Iris pigment epithelial cell (primary cell): ENCODE data around the gene SMTNL1.

Experiments
- DNase-seq: peaks from one replicate; pipeline ENCODE4 v3.0.0-alpha.2; 2011; ENCODE audit warnings: low read depth

SMTNL1 gene

DNA sequence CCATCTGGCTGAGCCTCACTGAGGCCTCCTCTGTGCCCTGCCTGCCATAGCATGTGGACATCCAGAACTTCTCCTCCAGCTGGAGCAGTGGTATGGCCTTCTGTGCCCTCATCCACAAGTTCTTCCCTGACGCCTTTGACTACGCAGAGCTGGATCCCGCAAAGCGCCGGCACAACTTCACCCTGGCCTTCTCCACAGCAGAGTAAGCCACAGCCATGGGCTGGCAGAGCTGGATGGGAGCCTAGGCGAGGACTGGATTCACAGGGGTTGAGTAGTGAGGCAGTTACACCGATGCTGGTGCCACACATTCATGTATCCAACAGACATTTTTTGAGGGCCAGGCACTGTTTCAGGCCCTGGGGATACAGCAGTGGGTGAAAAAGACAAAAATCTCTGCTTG is 9.1 kb downstream of the SMTNL1 start:
- no peak for DNase-seq

DNA sequence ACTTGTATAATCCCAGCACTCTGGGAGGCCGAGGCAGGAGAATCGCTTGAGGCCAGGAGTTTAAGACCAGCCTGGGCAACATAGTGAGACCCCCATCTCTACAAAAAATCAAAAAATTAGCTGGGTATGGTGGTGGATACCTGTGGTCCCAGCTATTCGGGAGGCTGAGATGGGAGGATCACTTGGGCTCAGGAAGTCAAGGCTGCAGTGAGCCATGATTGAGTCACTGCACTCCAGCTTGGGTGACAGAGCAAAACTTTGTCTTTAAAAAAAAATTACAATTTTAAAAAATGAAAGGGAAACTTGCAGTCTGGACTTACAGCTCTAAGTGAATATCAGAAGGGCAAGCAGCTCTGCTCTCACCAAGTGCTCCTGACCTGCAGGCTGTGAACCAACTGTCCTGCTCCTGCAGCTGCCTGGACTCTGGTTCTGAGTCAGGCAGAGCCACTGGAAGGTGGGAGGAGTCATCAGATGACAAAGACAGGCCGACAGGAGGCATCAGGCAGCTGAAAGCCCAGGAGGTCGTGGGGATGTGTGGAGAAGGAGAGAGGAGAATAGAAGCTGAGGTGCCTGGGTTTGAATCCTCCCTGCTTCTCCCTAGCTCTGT is 9.6 kb downstream of the SMTNL1 start:
- peak; percentile 70 for DNase-seq

DNA sequence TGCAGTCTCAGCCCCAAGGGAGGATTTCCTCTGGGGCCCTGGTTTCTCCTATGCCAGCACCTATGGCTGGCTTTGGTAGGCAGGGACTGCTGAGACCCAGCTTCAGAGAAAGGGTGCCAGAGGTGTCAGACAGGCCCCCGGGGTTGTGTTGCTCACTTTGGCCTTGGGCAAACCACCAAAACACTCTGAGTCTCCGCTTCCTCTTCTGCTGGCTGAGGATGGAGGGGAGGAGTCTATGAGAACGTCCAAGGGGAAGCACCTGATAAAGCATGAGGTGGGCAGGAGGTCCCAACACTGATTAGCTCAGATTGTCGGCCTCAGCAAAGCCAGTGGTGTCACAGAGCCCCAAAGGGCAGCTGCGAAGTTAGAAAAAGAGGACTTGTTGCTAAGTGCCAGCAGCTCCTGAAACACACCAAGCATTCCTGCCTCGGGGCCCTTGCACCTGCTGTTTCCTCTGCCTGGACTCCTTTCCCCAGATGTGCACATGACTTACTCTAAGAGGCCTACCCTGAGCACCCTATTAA is 10.5 kb downstream of the SMTNL1 start:
- no peak for DNase-seq

DNA sequence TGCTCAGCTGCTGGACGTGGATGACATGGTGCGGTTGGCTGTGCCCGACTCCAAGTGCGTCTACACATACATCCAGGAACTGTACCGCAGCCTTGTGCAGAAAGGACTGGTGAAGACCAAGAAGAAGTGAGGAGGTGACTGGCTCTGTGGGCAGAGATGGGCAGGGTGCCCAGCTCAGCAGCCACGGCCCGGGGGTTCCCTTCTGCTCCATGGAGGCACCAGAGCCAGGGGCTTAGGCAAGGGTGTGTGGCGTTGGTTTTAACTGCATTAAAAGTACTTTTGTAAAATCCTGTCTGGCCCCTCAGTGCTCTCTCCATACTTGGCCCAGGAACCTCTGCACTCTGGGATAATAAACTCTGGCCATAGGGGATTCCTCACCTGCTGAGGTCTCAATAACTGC is 12.6 kb downstream of the SMTNL1 start:
- no peak for DNase-seq

DNA sequence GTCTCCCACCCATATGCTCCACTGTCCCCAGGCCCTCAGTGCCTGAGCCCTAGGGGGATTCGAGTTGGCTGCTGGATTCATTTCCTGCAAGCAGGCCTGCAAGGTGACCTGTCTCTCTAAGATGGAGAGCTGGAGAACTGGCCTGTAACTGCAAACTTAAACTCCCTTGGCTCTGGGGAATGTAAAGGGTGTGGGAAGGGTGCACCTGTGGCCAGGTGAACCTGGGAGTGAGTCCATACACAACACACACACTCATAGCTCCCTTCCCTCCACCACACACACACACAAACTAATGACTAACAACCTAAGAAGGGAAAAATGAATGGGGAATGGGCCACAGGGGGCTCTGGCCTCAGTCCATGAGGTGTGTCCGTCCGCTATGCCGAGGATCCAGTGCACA is 14.5 kb downstream of the SMTNL1 start:
- no peak for DNase-seq

DNA sequence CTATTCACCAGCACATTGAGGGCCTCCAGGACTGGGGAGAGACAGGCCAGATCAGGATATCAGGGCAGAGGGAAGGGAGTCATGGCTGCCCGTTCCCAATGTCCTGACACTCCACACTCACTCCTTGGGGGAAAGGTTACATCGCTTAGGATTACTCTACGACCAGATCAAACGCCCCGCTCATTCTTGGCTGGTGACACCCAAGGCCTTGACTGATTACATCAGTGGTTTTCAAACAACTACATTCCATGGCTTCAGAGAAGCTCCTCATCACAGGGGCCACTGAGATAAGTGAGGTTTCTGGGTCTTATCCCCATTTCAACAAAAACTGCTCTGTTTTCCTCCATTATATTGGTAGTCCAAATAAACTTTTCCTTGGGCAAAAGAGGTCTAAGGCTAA is 15.1 kb downstream of the SMTNL1 start:
- DNase-seq, result no peak

DNA sequence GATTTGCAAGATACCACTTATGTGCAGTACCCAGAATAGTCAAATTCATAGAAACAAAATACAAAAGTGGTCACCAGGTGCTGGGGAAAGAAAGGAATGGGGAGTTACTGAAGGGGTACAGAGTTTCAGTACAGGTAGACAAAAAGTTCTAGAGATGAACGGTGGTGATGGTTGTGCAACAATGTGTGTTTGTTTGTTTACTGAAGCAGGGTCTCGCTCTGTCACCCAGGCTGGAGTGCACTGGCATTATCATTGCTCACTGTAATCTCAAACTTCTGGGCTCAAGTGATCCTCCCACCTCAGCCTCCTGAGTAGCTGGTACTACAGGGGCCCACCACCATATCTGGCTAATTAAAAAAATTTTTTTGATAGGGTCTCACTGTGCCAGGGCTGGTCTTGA is 18.0 kb downstream of the SMTNL1 start:
- DNase-seq, result no peak

DNA sequence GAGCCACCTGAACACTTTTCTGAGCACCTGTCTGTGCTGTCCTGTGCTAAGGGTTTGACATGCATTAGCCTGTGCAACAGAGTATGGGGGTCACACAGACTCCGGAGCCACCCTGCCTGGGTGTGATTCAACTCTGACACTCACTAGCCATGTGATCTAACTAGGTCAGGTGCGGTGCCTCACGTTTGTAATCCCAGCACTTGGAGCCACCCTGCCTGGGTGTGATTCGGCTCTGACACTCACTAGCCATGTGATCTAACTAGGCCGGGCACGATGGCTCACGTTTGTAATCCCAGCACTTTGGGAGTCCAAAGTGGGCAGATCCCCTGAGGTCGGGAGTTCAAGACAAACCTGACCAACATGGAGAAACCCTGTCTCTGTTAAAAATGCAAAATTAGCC is 18.6 kb downstream of the SMTNL1 start:
- no peak for DNase-seq

DNA sequence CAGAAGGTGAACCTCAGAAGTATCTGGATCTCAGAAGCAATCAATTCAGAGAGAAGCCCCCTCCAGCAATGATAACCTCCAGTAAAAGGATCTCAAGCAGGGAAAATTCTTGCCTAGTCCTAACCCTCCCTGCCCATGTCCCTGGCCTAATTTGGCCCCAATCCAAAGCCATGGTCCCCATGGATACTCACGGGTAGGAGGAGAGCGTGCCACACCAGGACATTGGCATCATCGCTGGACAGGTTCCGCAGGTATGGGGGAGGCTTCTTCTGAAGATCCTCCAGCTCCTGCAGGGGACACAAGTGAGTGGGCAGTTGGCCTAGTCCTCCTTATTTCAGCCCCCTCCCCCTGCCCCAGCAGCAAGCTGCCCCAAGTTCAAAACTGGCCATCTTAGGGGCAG is 22.8 kb downstream of the SMTNL1 start:
- no peak for DNase-seq

DNA sequence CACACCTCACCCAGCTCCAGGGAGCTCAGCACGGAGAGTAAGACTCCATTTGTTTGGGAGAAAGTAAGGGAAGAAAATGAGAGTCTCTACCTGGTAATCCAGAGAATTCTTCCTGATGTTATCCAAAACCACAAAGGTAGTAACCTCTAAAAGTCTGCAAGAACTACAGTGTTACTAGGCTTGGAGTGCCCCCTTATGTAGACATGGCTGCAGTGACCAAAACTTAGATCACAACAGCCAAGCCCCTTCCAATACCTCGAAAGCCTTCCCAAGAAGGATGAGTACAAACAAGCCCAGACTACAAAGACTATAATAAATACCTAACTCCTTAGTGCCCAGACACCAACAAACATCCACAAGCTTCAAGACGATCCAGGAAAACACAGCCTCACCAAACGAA is 25.2 kb downstream of the SMTNL1 start:
- no peak for DNase-seq

DNA sequence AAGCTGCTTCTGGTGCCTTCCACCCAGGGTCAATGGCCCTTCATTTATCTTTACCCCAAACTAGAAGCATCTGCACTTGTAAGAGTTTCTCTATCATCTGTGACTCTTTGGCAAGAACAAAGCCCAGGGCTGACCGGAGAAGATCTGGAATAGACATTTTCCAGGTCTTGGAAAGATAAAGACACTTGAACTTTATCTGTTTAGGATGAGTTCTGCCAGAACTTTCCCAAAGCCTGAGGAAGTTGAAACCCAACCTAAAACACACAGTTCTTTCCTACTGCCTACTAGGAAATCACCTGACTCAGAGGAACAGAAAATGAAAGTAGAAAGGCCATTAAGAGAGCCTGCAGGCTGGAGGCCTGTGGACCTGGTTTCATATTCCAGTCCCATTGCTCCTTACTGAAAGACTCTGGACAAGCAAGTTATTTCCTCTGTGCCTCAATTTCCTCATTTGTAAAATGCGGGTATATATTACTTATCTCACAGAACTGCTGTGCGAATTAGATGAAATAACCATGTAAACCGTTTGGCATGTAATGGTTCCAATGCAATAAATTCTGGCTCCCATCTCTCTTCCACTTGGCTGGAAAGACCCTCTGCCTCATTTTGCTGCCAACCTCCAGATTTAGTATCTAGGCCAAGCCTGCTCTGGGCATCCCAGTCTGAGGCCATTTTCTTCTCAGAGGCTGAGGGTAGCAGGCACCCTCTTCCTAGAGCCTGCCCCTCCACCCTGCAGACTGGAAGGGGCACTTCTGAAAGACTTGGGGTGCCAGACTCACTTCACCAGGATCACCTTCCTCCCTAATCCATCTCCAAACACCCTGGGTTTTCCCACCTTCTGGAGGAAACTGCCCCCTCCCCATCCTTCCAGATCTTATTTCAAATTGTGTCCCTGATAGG is 28.9 kb downstream of the SMTNL1 start:
- DNase-seq, result peak; percentile 80

DNA sequence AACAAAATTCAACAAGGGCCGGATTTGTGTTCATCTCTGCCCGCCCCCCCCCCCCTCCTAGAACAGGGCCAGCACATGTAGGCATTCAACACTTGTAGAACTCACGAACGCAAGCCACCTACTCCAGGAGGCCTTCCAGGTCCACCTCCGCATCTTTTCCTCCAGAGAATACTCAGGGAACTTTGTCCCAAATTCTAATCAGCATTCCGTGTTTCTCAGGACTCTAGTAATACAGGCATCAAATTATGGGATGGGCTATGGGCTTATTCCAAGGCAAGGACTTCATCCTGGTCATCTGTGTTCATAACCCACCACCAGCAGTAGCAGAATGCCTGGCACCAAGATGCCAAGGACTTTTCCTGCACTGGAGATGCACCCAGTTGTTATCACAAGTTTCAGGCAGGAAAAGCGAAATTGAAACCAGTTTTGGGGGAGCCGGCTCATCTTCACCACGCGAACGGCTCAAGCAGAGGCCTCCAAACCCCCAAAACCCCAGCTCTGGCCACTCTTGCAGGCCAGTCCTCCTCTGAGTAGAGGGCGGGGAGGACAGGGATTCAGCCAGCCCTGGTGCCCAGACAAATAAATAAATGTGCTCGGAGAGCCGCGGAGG is 29.6 kb downstream of the SMTNL1 start:
- DNase-seq, result peak; percentile 42

DNA sequence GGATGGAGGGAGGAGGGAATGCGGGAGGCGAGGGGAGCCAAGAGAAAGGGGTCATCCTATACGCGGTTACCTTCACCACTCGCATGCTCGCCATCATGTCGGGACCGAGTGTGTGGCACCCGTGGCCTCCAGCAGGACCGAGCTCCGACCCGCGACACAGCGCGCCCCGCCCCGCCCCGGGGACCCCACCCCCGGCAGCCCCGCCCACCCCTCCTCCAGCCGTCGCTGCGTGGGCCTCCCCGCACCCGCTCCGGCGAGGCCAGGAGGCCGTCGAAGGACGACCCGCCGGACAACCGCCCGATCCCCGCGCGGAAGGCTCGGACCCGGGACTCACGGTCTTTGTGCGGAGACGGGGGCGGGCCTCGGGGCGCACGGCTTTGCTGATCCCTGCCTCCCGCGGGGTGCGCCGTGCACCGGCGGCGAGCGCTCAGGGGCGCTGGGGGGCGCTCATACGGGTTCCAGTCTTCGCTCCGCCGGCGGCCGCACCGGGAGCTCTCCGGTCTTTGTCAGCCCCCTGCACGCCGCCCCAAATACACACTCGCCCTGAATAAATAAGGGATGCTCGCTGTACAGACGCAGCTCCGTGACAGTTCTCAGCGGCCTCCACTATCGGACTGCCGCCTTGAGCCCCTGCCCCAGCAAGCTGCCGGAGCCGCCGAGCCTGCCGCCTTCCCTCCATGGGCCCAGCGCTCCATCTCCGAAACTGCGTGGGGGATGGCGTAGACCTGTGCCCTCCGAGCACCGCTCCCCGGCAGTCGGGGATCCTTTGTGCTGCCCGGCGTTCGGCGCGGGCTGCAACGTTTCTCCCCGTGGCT is 30.3 kb downstream of the SMTNL1 start, which contains the start of gene UBE2L6:
TSS of gene UBE2L6 (minus strand) at position 158 of the 815 bp plus-strand sequence. CDS start at position 97, 61 bp downstream.
- peak; percentile 43 for DNase-seq

DNA sequence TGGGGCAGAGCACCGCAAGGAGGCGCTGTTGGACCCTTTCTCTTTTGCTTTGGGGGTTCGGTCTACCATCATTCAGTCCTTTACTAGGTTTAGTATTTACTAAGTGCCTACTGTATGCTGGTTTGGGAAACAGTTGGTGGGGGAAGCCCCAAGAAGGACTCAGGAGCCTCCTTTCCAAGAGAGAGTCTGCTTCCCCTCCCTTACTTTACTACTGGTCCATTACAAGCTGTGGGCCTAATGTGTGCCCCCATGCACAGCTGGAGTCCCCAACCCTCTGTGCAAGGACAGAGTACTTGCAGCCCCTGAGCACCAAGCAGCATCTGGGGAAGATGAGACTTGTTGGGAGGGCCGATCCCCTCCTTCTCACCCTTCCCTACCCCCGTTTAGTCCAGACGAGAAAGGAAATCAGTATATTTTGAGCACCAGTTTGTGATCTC is 31.0 kb downstream of the SMTNL1 start:
- peak; percentile 76 for DNase-seq

DNA sequence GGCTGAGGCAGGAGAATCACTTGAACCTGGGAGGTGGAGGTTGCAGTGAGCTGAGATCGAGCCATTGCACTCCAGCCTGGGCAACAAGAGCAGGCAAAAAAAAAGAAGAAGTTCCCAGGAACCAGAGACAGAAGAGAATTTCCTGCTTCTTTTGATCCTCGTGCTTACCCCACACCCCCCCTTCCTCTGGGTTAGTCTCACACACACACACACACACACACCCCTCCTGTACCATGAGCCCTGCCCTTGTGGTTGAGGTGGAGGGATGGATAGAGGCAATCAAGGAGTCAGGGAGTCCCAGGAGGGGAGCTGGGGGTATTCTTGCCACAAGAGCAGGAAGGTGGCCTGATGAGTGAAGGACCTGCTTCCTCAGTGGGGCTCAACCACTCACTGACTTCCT is 34.2 kb downstream of the SMTNL1 start:
- no peak for DNase-seq

DNA sequence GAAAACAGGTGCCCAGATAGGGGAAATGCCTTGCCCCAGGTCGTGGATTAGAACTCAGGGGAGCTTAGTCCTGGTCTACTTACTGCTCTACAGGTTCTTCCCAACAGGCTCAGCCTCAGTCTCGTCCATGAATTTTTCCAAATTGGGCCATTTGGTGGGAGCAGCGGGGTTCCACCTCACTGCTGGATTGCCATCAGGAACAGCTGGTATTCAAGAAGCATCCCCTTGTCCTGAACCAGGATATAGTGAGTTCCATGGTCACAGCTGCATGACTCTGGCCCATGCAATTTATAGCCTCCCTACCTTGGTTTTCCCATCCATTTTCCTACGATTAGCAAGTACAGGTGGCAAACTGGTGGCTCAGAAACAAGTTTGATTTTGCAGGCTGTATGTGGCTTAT is 36.7 kb downstream of the SMTNL1 start:
- no peak for DNase-seq

DNA sequence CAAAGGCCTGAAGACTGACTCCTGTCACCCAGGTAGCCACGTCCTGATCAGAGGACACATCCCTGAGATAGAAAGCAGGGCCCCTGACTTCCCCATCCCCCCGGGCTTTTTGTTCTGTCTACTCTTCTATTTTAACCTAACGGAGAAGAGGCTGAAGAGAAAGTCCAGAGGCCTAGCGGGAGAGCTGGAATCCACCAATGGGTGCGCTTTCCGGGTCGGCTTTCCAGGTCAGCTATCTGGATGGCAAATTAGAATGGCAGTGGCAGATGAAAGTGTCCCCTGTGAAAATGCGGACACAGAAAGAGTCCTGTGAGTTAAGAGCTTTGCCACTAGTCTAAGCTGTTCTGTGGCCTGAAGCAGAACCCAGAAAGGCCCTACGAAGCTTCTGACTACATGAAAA is 46.9 kb downstream of the SMTNL1 start:
- no peak for DNase-seq

DNA sequence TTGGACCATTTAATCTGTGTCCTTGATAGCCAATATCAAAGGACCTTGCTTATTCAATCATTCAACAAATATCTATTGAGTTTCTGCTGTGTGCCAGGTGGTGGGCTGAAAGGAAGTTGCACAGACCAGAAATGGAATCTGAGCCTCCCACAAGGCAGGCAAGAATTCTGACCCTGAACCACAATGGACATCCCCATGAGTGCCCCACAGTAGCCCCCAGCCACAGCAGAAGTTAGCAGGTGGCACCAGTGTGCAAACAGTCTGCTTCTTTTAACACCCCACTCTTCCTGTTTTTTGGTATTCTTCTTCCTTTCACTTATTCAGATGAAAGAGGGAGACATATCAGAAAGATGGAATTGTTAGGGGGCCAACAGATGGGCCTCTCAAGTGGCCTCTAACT is 47.9 kb downstream of the SMTNL1 start:
- no peak for DNase-seq

DNA sequence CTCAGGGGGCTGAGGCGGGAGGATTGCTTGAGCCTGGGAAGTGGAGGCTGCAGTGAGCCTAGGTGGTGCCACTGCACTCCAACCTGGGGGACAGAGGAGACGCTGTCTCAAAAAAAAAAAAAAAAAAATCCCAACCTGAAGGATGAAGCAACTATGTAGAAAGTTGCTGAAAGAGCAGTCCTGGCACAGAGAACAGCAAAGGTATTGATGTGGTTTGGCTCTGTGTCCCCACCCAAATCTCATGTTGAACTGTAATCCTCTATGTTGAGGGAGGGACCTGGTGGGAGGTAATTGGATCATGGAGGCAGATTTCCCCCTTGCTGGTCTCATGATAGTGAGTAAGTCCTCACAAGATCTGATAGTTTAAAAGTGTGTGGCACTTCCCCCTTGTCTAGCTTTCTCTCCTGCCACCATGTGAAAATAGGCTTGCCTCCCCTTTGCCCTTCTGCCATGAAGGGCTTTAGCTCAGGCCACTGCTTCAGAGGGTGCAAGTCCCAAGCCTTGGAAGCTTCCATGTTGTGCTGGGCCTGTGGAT is 49.4 kb downstream of the SMTNL1 start:
- no peak for DNase-seq

DNA sequence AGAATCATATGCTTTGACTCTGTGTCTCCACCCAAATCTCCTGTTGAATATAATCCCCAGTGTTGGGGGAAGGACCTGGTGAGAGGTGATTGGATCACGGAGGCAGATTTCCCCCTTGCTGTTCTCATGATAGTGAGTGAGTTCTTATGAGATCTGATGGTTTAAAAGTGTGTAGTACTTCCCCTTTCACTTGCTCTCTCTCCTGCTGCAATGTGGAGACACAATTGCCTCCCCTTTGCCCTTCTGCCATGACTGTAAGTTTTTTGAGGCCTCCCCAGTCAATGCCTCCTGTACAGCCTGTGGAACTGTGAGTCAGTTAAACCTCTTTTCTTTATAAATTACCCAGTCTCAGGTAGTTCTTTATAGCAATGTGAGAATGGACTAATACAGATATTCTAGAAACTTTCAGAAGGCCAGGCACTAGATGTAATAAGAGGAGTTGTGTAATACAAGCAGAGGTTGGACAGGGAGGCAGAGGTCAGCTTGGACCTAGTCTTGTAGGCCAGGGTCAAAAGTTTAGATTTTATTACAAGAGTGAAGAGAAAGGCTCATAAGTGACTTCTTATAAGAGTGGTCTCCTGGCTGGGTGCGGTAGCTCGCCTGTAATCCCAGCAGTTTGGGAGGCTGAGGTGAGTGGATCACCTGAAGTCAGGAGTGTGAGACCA is 50.8 kb downstream of the SMTNL1 start:
- DNase-seq, result no peak

DNA sequence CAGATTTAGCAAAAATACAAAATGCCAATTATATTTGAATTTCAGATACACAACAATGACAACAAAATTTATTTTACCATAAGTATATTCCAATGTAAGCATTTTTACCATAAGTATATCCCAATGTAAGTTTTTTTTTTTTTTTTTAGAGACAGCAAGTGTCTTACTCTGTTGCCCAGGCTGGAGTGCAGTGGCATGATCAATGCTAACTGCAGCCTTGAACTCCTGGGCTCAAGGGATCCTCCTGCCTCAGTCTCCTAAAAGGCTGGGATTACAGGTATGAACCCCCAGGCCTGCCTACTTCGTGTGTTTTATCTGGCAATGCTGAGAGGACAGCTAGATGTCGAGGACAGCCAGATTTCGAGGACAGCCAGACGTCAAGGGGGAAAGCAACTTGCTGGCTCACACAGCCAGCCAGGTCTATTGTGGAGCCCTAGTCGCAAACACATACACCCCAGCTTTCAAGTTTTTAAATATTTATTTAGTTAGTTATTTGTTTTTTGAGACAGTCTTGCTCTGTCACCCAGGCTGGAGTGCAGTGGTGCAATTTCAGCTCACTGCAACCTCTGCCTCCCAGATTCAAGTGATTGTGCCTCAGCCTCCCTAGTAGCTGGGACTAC is 59.0 kb downstream of the SMTNL1 start:
- DNase-seq, result no peak
